GM18870 (cell line): ENCODE results near the gene MLLT1.

ENCODE experiments used
- ATAC-seq: cut with Tn5 transposase; IDR thresholded peaks from one replicate; pipeline ENCODE4 v1.9.1; 2021; ENCODE audit warnings: moderate library complexity; ENCODE audit not compliant: unreplicated experiment

MLLT1 gene

GRCh38 chr19:6212403-6213265 is 67.1 kb downstream of the MLLT1 start:
- no peak for ATAC-seq

- ATAC-seq, result no peak
These were observed 68.0 kb downstream of the MLLT1 start for GRCh38 chr19:6211632-6212402.

DNA sequence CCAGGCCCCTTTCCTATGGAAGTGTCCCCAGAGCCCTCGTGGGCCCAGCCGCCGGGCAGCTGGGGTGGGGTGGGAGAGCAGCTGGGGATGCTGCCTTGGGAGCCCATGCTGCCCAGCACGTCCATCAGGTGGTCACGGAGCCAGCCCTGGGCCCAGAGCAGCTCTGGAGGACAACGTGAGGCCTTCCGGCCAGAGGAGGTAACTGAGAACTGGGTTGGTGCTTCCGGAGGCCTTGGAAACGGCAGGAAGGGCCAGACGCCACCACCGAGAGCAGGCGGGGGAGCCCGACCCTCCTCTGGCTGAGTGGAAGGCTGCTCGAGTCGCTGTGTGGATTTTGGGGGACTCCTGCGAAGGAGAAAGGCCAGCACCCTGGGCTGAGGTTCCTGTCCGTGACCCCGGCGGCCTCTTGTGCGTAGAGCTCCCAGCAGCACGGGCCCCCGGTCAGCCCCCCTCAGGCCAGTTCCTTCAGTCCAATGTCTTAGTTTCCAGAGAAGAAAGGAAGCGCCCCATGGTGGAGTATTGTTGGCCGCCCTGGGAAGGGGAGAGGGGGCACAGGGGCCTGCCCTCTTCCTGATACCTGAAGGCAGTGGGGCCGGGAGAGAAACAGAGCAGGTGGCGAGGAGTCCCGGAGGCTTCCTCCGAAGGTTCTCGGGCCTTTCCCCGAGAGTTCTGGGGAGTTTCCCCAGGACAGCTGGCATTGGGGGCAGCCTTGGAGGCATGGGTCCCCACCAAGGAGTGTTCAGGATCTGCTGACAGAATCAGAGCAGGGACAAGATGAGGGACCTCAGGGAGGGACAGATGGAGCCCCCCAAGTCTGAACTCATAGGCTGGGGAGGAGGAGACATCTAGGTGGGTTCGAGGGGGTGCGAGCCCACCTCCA is 68.8 kb downstream of the MLLT1 start:
- no peak for ATAC-seq

- ATAC-seq, result no peak
These were observed 69.7 kb downstream of the MLLT1 start for GRCh38 chr19:6210091-6210490.

- no peak for ATAC-seq
These were observed 70.1 kb downstream of the MLLT1 start for GRCh38 chr19:6209680-6210079.

- no peak for ATAC-seq
These were observed 70.5 kb downstream of the MLLT1 start for GRCh38 chr19:6209233-6209632.

GRCh38 chr19:6204866-6205723 is 74.7 kb downstream of the MLLT1 start:
- ATAC-seq, result no peak

DNA sequence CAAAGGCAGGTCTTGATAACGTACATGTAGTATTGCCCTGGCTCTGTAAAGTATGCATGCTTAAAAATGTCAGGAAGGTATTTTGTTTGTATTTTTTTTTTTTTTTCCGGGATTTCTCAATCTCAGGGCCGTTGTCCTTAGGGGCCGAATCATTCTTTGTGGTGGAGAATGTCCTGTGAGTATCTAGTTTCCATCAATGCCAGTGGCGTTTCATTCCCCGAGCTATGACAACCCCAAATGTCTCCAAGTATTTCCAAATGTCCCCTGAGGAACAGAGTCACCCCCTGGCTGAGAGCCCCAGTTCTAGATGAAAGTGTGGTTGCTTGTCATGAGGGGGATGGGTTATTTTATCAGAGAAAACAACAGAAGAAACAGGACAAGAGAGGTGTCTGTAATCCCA is 75.6 kb downstream of the MLLT1 start:
- ATAC-seq, result no peak

DNA sequence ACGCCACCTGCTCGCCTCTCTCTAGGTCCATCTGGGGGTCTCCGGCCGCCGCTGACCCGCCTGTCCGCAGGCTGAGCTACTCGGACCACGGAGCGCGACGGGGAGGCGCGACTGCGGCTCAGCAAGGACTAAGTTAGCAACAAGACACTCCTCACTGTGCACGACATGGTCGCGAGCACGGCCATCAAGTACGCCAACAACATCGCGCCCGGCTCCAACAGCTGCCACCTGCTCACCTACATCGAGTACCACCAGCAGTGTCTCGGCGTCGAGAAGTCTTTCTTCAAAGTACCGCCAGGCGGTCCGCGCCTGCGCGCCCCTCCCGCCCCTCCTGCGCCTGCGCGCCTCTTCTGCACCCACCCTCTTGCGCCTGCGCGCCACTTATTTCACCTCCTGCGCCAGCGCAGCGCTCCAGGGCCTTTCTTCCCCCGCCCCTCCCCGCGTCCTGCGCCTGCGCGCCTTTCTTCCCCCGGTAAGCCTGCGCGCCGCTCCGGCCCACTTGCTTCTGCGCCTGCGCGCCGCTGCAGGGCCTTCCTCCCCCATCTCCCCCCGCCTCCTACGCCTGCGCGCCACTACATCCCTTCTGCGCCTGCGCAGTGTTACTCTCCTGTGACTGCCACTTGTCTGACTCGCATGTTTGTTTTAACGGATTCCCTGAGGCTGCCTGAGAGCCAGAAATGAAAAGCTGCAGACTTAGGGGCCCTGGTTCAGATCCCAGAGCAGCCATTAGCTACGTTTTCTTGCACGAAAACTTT is 80.4 kb downstream of the MLLT1 start:
- ATAC-seq, result peak; percentile 60

- ATAC-seq, result peak; percentile 11
These were observed 80.9 kb downstream of the MLLT1 start for GRCh38 chr19:6198896-6199239.

- no peak for ATAC-seq
These were observed 83.4 kb downstream of the MLLT1 start for GRCh38 chr19:6196361-6196760.

DNA sequence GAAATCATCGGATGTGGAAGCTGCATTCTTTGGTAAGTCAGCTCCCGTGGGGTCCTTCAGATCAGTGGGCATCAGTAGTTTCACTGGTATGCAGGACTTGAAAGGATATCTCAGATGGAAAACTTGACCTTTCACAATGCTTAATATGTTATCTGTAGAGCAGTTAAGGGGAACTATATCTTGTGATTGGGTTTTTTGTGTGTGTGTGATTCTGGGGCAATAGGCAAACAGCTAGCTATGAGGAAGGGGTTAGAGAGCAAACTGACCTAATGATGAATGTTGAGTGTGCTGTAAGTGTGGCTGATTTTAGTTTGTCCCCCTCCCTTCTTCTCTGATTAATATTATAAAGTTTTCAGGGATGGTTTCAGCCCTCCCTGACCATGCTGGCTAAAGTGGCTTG is 91.0 kb downstream of the MLLT1 start:
- no peak for ATAC-seq

DNA sequence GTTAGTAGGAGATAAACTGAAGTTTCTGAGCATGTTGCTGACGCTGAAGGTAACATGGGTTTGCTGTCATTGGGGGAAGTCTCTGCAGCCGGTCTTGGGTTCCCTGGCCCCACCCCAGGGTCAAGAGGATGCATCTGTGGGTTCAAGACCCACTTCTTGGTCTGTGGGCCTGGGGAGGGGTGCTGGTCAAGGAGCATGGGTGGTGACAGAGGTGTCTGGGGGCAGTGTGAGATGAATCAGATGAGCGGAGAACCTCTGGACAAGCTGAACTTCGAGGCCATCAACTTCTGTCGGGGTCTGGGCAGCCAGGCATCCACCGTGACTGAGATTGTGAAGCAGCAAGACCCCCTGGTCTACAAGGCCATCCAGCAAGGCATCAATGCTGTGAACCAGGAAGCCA is 92.4 kb downstream of the MLLT1 start:
- no peak for ATAC-seq

DNA sequence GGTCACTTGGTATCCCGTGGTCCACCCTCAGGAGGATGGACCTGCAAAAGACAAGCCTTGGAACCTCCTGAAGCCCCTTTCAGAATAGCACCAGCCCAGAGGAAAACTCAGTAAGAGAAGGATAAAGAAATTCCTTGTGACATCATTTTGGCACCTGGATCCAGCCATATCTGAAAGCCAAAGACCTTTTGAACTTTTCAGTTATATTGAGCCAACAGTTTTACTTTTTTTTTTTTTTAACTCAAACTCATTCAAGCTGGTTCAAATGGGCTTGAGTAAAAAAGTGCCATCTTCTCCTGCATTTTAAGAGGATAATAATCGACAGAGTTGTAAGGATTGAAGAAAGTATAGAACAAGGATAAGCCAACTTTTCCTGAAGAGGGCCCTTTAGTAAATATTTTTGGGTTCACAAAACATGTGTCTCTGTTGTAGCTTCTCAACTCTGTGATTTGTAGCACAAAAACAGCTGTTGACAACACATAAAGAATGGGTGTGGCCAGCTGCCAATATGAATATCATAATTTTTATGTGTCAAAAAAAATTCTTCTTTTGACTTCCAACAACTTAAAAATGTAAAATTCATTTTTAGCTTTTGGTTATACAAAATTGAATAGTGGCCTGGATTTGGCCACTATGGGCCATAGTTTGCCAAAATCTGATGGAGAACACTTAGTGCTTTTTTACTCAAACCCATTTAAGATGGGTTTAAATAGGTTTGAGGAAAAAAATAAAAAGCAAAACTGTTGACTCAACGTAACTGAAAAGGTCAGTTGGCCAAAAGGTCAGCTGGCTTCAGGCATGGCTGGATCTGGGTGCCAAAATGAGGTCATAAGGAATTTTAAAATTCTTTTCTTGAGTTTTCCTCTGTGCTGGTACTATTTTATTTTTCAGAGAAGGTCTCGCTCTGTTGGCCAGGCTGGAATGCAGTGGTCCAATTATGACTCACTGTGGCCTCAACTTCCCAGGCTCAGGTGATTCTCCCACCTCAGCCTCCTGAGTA is 93.6 kb downstream of the MLLT1 start:
- no peak for ATAC-seq

DNA sequence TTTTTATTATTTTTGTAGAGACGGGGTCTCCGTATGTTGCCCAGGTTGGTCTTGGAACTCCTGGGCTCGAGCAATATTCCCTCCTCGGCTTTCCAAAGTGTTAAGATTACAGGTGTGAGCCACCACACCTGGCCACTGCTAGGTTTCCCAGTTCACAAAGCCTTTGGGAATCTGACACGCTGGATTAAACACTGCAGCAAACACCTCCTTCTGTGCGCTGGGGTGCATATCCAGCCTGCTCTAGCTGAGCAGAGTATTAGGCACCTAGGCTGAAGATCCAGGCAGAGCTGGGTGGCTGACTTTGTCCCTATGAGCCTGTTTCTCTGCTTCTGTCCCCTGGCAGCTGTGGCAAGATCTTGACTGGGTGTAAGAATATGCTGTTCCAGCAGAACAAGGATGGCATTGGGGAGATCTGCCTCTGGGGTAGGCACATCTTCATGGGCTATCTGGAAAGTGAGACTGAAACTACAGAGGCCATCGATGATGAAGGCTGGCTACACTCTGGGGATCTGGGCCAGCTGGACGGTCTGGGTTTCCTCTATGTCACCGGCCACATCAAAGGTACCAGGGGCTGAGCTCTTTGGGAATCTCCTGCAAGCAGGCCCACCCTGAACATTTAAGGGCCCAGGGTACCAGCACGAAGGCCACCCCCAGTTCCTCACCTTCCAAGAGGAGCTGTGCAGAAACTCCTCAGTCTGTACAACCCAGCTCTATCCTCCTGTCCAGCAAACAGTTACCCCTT is 94.5 kb downstream of the MLLT1 start:
- no peak for ATAC-seq

GRCh38 chr19:6181119-6181518 is 98.7 kb downstream of the MLLT1 start:
- ATAC-seq, result no peak

DNA sequence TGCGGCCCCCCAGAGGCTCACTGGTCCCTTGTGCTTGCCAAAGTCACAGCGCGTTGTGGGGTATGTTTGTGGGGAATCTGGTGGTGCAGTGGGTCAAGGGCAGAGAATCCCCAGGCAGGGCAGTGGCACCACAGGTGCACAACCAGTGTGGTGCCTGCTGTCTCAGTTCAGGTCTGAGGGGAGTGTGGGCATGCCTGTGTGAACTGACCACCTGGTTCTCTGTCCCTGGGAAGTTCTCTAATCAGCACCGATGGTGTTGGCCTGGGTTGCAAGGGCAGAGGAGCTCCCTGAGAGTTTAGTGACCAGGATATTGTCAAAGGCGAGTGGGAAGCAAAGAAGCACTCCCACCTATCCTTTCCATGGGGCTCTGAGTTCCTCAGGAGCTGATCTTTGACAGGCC is 106.6 kb downstream of the MLLT1 start:
- ATAC-seq, result no peak
